A549 treated with Hydrocortisone at 1 μM for 4 hours (cell line): Measurements from ENCODE around the gene PRG3. TPM values are rescaled to one million over a fixed set of nuclear protein-coding genes. Genes with fewer than 3 reads are reported as not detected.

Experiments
- total RNA-seq: library from RNA; stranded (reverse); fragments of 200-300 nt; extraction: Qiagen RNA extraction; gene quantifications from 5 replicates; pipeline ENCODE4 v1.2.3, GENCODE V29; 2022

The PRG3 gene
- total RNA-seq: not detected in 5 replicates

DNA sequence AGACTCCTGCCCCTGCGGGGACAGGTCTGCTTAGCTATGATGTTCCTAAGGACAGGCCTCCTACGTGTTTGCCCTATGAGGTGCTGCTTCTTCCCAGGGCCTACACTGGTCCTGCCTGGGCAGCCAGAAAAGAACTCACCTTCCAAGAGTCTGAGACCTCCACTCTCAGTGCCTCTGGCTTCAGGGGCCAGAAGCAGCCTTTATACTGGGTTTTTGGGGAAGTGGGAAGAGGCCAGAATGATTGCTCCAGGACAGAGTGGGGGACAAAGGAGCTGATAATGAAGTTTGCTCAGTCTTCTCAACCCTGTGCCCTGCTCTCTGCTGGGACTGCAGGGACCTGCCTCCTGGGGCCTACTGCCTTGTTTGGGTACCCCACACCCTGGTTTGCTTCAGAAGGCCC is at the start of gene PRG3:
Gene PRG3 (minus strand): TSS at position 176 of the 400 bp plus-strand sequence. CDS start 442 bp downstream, outside the sequence.

GRCh38 chr11:57426929-57427726 is 46.2 kb upstream of the PRG3 start, which contains the start of gene SLC43A3:
SLC43A3 (minus strand) TSS chr11:57427121; CDS start chr11:57426172, 949 bp downstream.

DNA sequence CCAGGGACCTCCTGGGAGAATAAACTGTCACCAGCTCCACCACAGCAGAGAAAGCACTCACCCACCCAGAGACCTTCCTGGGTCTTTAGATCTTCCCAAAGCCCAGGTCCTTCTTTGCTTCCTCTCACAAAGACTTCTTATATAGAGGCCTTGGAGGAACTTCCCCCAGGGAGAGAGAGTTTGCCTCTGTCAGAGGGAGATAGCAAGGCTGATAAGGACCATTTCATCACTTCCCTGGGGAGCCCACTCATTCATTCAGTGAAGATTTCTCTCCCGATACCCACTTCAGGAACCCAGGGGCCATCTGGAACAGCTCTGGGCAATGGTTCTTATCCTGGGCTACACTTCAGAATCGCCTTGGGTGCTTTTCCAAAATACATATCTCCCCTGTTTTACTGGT is 9.6 kb upstream of the PRG3 start, which contains the start of gene PRG2:
Gene PRG2 (minus strand): TSS at position 116 of the 400 bp plus-strand sequence. CDS start 706 bp downstream, outside the sequence.

DNA sequence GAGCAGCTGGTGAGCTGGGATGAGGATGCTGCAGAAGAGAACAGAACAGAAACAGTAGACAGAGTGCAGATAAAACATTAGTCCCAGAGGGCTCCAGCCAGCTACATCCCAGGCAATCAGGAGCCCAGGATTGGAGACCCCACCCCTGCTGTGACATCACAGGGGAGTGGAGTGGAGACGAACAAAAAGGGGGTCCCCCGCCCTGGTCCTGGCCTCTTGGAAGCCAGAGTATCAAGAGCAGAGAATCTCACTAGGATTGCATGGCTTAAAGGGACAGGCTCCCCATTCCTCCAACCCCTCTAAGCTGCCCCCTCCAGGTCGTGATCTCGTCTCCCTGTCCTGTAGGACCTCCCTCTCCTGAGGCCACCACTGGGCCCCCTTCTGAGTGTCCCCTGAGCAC is 42.8 kb downstream of the PRG3 start, which contains the start of gene P2RX3:
Gene P2RX3 (plus strand): TSS at position 211 of the 400 bp plus-strand sequence. CDS start 199 bp downstream, outside the sequence.

GRCh38 chr11:57335343-57336110 is 45.4 kb downstream of the PRG3 start, which contains the start of gene SSRP1:
SSRP1 (minus strand) TSS chr11:57335892; CDS start chr11:57335121, 771 bp downstream.

Other genes with a start within 250 kb of the PRG3 start
- not detected in 5 replicates for gene LRRC55, start 199.2 kb downstream of the PRG3 start, total RNA-seq
- gene APLNR, start 143.9 kb downstream of the PRG3 start, total RNA-seq: 0.06 to 0.07 TPM in 2 of 5 replicates, not detected in the others
- 79.9 to 91.1 TPM (median 87.9 TPM) in 5 replicates for gene TNKS1BP1, start 56.2 kb downstream of the PRG3 start, total RNA-seq
- 199 to 265 TPM (median 217 TPM) in 5 replicates for gene SSRP1, start 45.3 kb downstream of the PRG3 start, total RNA-seq
- gene P2RX3, start 42.8 kb downstream of the PRG3 start, total RNA-seq: 0.07 to 0.32 TPM (median 0.23 TPM) in 5 replicates
- gene PRG2, start 9.5 kb upstream of the PRG3 start, total RNA-seq: 0.08 TPM in 1 of 5 replicates, not detected in the others
- 0.33 to 0.85 TPM (median 0.53 TPM) in 5 replicates for gene SLC43A3, start 46.0 kb upstream of the PRG3 start, total RNA-seq
- gene RTN4RL2, start 79.4 kb upstream of the PRG3 start, total RNA-seq: 49.3 to 87.5 TPM (median 82.4 TPM) in 5 replicates
- 2.1 to 2.7 TPM (median 2.4 TPM) in 5 replicates for gene SLC43A1, start 134.6 kb upstream of the PRG3 start, total RNA-seq
- 142 to 175 TPM (median 153 TPM) in 5 replicates for gene TIMM10, start 149.6 kb upstream of the PRG3 start, total RNA-seq
- not detected in 5 replicates for gene SMTNL1, start 156.4 kb upstream of the PRG3 start, total RNA-seq
- gene UBE2L6, start 186.5 kb upstream of the PRG3 start, total RNA-seq: 36.5 to 43.9 TPM (median 43.0 TPM) in 5 replicates
- gene SERPING1, start 216.5 kb upstream of the PRG3 start, total RNA-seq: 0.53 to 1.3 TPM (median 0.88 TPM) in 5 replicates